GM12878 (cell line): ENCODE data around the gene BCOR. TPM values are rescaled to one million over a fixed set of nuclear protein-coding genes. Genes with fewer than 3 reads are reported as not detected.

ENCODE experiments used
- ATAC-seq: fragments of 200-7000 bp; cut with Tn5 transposase; 3 replicates; pipeline ENCODE4 v1.9.1; 2020; ENCODE audit warnings: mild to moderate bottlenecking, moderate library complexity
- BruUV-seq: library from RNA; stranded (reverse); fragments of 400-500 nt; replicated peaks from 2 replicates; lab custom pipeline; 2021; lab: Mats Ljungman, UMichigan
- CTCF ChIA-PET: fragments of 300-600 bp; sonication (Branson Sonifier 250); formaldehyde crosslinking; extraction: SDS; loops from one replicate; lab custom pipeline; 2021; ENCODE audit warnings: inconsistent platforms; lab: Yijun Ruan, JAX
- POLR2A ChIA-PET: fragments of 350-600 bp; formaldehyde crosslinking; extraction: SDS; loops from one replicate; lab custom pipeline; 2021; ENCODE audit warnings: inconsistent platforms; lab: Charles Lee
- RAD21 ChIA-PET: fragments of 300-600 bp; sonication (Branson Sonifier 250); formaldehyde crosslinking; loops from one replicate; lab custom pipeline; 2023; ENCODE audit warnings: antibody characterized with exemption; ENCODE audit not compliant: unreplicated experiment; lab: Charles Lee
- SMC1A ChIA-PET: fragments of 300-600 bp; sonication (Branson Sonifier 250); formaldehyde crosslinking; loops from one replicate; lab custom pipeline; 2023; ENCODE audit not compliant: unreplicated experiment, uncharacterized antibody; lab: Charles Lee
- DNase-seq: peaks from one replicate; pipeline ENCODE4 v3.0.0-alpha.2; 2011; ENCODE audit warnings: low read depth, low spot score
- FAIRE-seq: peaks from 3 replicates; lab custom pipeline; 2011; peaks lifted over from hg19 to GRCh38; lab: Jason Lieb, UNC
- H2AFZ ChIP-seq: 2 replicates; pipeline ENCODE4 v1.6.0; 2011; ENCODE audit warnings: low read depth, low read length, control low read depth; ENCODE audit not compliant: control insufficient read depth
- H3K27ac ChIP-seq: 2 replicates; pipeline ENCODE4 v1.5.1; 2011; ENCODE audit warnings: control low read depth; ENCODE audit not compliant: control insufficient read depth, insufficient read depth
- H3K27me3 ChIP-seq, 2 experiments: replicated peaks in 1 of 2; 2 replicates each; pipeline versions ENCODE4 v1.6.0 to v1.6.1; 2011; ENCODE audit warnings: low read length in 1 of 2; ENCODE audit not compliant: control insufficient read depth in 2 of 2, insufficient read depth in 2 of 2
- H3K36me3 ChIP-seq, 2 experiments: 2 replicates each; pipeline ENCODE4 v1.5.1; 2011; ENCODE audit warnings: low read length in 1 of 2; ENCODE audit not compliant: control insufficient read depth in 2 of 2, insufficient read depth in 2 of 2
- H3K4me1 ChIP-seq: 2 replicates; pipeline ENCODE4 v1.6.1; 2011; ENCODE audit warnings: mild to moderate bottlenecking, low read length, moderate library complexity, mixed read lengths; ENCODE audit not compliant: control insufficient read depth, insufficient read depth
- H3K4me2 ChIP-seq: 2 replicates; pipeline ENCODE4 v1.6.0; 2011; ENCODE audit warnings: control low read depth; ENCODE audit not compliant: control insufficient read depth, insufficient read depth
- H3K4me3 ChIP-seq: fragments of 200-600 bp; sonication (generic); 2 replicates; pipeline ENCODE4 v1.5.1; 2016
- H3K79me2 ChIP-seq: 2 replicates; pipeline ENCODE4 v1.6.0; 2011; ENCODE audit warnings: low read length; ENCODE audit not compliant: control insufficient read depth, insufficient read depth
- H3K9ac ChIP-seq: 2 replicates; pipeline ENCODE4 v1.8.0; 2011; ENCODE audit warnings: low read length, control low read depth, mixed read lengths; ENCODE audit not compliant: control insufficient read depth, insufficient read depth
- H3K9me3 ChIP-seq: replicated peaks from 3 replicates; pipeline ENCODE4 v1.5.1; 2011; ENCODE audit warnings: mild to moderate bottlenecking, low read length; ENCODE audit not compliant: control insufficient read depth, insufficient read depth
- H4K20me1 ChIP-seq: 2 replicates; pipeline ENCODE4 v1.6.0; 2011; ENCODE audit not compliant: control insufficient read depth, insufficient read depth
- ATF7 ChIP-seq: fragments of 450-650 bp; IDR thresholded peaks from 2 replicates; pipeline ENCODE4 v1.6.1; 2016; ENCODE audit warnings: low read depth, mild to moderate bottlenecking
- CEBPB ChIP-seq, 2 experiments: fragments of 150-350 bp in 1 of 2; IDR thresholded peaks; 2 replicates each; pipeline ENCODE4 v1.6.1; 2012 to 2014; ENCODE audit warnings: low read depth in 2 of 2, low read length in 2 of 2, borderline replicate concordance in 1 of 2, inconsistent platforms in 1 of 2
- CREB1 ChIP-seq: IDR thresholded peaks from 2 replicates; pipeline ENCODE4 v1.6.1; 2012; ENCODE audit warnings: low read depth, mild to moderate bottlenecking, inconsistent platforms
- CREM ChIP-seq: IDR thresholded peaks from 2 replicates; pipeline ENCODE4 v1.6.1; 2014; ENCODE audit warnings: antibody characterized with exemption, low read depth
- HCFC1 ChIP-seq: fragments of 150-350 bp; IDR thresholded peaks from 2 replicates; pipeline ENCODE4 v1.6.1; 2014; ENCODE audit warnings: low read length
- IKZF1 ChIP-seq: fragments of 450-650 bp; conservative IDR thresholded peaks from 2 replicates; pipeline ENCODE4 v1.6.1; 2017; ENCODE audit warnings: antibody characterized with exemption, mild to moderate bottlenecking
- MEF2A ChIP-seq: IDR thresholded peaks from 2 replicates; pipeline ENCODE4 v1.6.1; 2011; ENCODE audit warnings: low read depth, mild to moderate bottlenecking, low read length, moderate library complexity; ENCODE audit not compliant: insufficient read depth
- NFXL1 ChIP-seq: fragments of 450-650 bp; IDR thresholded peaks from 2 replicates; pipeline ENCODE4 v1.6.1; 2017; ENCODE audit warnings: antibody characterized with exemption, mild to moderate bottlenecking, borderline replicate concordance
- POLR2A ChIP-seq: IDR thresholded peaks from 2 replicates; pipeline ENCODE4 v1.6.1; 2011; ENCODE audit warnings: low read depth, mild to moderate bottlenecking, low read length
- RUNX3 ChIP-seq: IDR thresholded peaks from 2 replicates; pipeline ENCODE4 v1.6.1; 2012; ENCODE audit warnings: low read length, inconsistent platforms
- SMC3 ChIP-seq: IDR thresholded peaks from 2 replicates; pipeline ENCODE4 v1.6.1; 2011; ENCODE audit warnings: low read length, improper control_type of control experiment, borderline replicate concordance
- SPI1 ChIP-seq: IDR thresholded peaks from 2 replicates; pipeline ENCODE4 v1.6.1; 2011; ENCODE audit warnings: low read depth, mild to moderate bottlenecking, low read length, moderate library complexity, borderline replicate concordance; ENCODE audit not compliant: insufficient read depth
- SUZ12 ChIP-seq: fragments of 200-600 bp; sonication (generic); IDR thresholded peaks from one replicate; pipeline ENCODE4 v1.6.1; 2018; ENCODE audit warnings: antibody characterized with exemption, mild to moderate bottlenecking; ENCODE audit not compliant: unreplicated experiment
- TCF12 ChIP-seq: IDR thresholded peaks from 2 replicates; pipeline ENCODE4 v1.6.1; 2011; ENCODE audit warnings: low read depth, mild to moderate bottlenecking, low read length
- ZNF207 ChIP-seq: fragments of 450-650 bp; IDR thresholded peaks from 2 replicates; pipeline ENCODE4 v1.6.1; 2014; ENCODE audit warnings: antibody characterized with exemption, mild to moderate bottlenecking, borderline replicate concordance
- ZNF274 ChIP-seq: IDR thresholded peaks from one replicate; pipeline ENCODE4 v1.8.0; 2011; ENCODE audit not compliant: insufficient read length, insufficient read depth
- ZSCAN29 ChIP-seq: fragments of 450-650 bp; IDR thresholded peaks from 2 replicates; pipeline ENCODE4 v1.6.1; 2017; ENCODE audit warnings: mild to moderate bottlenecking, moderate library complexity
- WGBS: methylation state at CpG from one replicate; pipeline ENCODE4 v1.1.6; 2016; ENCODE audit warnings: low lambda C conversion rate; ENCODE audit not compliant: insufficient replicate concordance, insufficient coverage; ENCODE audit errors: missing lambda C conversion rate; 5-methylcytosine and 5-hydroxymethylcytosine counted together
- in situ Hi-C: fragments of 300-500 bp; cut with MboI; formaldehyde crosslinking; loops from 9 replicates; pipeline ENCODE4 v1.14.3; 2018; ENCODE audit warnings: mixed read lengths
- intact Hi-C: fragments of 100-400 bp; cut with micrococcal nuclease; formaldehyde crosslinking; loops from one replicate; pipeline ENCODE4 v1.14.2; 2022; ENCODE audit not compliant: unreplicated experiment
- polyA plus RNA-seq, 11 experiments: library from polyadenylated mRNA; depleted of rRNA in 4 of 11; unstranded in 6 of 11; stranded (reverse) in 5 of 11; fragments of >200 nt; fragmentation: Nextera tagmentation in 4 of 11; fragmentation: Illumina TruSeq in 1 of 11; extraction: Ambion mirVana in 4 of 11; extraction: Trizol in 1 of 11; gene quantifications; 1 replicate in 1 of 11; 2 replicates in 10 of 11; pipeline versions ENCODE4 v1.2.1 to v1.2.3, GENCODE V29; 2011 to 2016; ENCODE audit warnings: inconsistent platforms in 2 of 11, missing spikeins in 2 of 11, low read depth in 1 of 11
- total RNA-seq, 4 experiments: library from RNA; depleted of rRNA in 3 of 4; stranded (reverse); fragments of >200 nt in 3 of 4; fragmentation: Illumina TruSeq in 1 of 4; extraction: Trizol in 1 of 4; gene quantifications; 2 replicates each; pipeline versions ENCODE4 v1.2.1 to v1.2.3, GENCODE V29; 2013 to 2021
- TF ChIP-seq, protein P1 (sequence below): IDR thresholded peaks from 2 replicates; pipeline ENCODE4 v1.6.1; 2011; ENCODE audit warnings: low read depth, mild to moderate bottlenecking, low read length, moderate library complexity, borderline replicate concordance; ENCODE audit errors: extremely low read depth
- TF ChIP-seq, protein P2 (sequence below): IDR thresholded peaks from 2 replicates; pipeline ENCODE4 v1.6.1; 2012; ENCODE audit warnings: low read depth, low read length, improper control_type of control experiment

The BCOR gene
- total and polyA plus RNA-seq, 10 of the 15 experiments (the other 5 are each of a cell fraction or from before 2014, with no cell fraction given), result 5.1 to 16.4 (median 10.1) TPM

DNA sequence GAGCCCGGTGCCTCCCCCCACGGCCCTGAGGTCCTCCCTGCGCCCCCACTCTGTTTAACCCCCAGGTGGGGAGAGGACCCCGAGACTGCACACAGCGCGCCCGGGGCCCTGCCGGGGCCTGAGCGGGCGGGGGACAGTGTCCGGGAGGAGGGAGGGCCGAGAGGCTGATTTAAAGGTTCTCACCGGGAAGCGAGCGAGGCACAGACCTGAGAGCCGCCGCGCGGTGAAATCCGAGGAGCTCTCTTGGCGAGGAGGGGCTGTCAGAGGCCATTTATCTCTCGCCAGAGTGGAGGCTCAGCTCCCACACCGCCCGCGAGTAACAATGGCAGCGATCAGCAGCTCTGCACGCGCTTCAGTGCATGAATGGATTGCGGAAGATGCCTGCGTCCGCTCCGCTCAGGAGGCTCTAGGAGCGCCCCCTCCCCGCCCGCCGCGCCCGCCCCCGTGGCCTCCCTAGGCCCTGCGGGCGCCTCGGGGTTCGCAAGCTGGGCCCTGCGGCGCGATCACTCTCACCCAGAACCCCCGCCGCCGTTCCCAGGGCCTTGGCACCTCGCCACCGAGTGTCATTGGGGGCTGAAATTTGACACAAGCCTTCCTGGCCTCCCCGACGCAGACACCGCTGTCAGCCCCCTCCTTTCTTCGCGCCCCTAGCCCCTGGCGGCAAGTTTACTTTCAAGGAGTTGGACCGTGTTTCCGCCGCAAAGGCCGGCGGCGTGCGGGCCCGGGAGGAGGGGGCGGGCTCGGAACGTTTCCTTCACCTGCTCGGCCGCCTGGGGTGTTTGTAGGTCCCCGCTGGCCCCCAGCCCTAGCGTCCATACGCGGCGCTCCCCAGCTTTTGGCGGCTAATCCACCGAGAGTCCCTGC lies 48.7 kb upstream of the BCOR start:
- no peak overlapping the region for H3K9ac ChIP-seq
- FAIRE-seq, result no peak
- no peak overlapping the region for H3K27ac ChIP-seq
- H3K4me3 ChIP-seq, result no peak overlapping the region
- BruUV-seq, result no TSS peak
- peak overlapping the region; percentile 48 for H3K4me2 ChIP-seq
- ATAC-seq, result peak; percentile 27; the same call in 2 of the 3 replicates
- TF ChIP-seq, protein P1, sequence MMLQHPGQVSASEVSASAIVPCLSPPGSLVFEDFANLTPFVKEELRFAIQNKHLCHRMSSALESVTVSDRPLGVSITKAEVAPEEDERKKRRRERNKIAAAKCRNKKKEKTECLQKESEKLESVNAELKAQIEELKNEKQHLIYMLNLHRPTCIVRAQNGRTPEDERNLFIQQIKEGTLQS, result no peak
- no peak for TF ChIP-seq CREM
- no peak for TF ChIP-seq SMC3
- no peak for TF ChIP-seq POLR2A
- no peak for TF ChIP-seq ZSCAN29
- intact Hi-C loops, result no loop called here
- no peak for DNase-seq
- 39% methylated on average over 58 of the region's 77 CpGs for WGBS
- peaks cover 9% of the 10 kb centered on the region for H3K4me1 ChIP-seq
- POLR2A ChIA-PET, result no interaction called here
- H2AFZ ChIP-seq, result no peak overlapping the region
- H3K27me3 ChIP-seq, result no peaks in the 10 kb centered on the region; a peak in 1 of 4 replicates
- no peaks in the 10 kb centered on the region for H3K79me2 ChIP-seq
- H3K36me3 ChIP-seq, result no peaks in the 10 kb centered on the region
- peaks cover 3% of the 10 kb centered on the region; the same call in 1 of the 3 replicates for H3K9me3 ChIP-seq
- CTCF ChIA-PET, result no interaction called here
- RAD21 ChIA-PET, result no interaction called here
- SMC1A ChIA-PET, result no interaction called here
- in situ Hi-C loops, result no loop called here
- H4K20me1 ChIP-seq, result no peaks in the 10 kb centered on the region; the same call in 1 of the 2 replicates

DNA sequence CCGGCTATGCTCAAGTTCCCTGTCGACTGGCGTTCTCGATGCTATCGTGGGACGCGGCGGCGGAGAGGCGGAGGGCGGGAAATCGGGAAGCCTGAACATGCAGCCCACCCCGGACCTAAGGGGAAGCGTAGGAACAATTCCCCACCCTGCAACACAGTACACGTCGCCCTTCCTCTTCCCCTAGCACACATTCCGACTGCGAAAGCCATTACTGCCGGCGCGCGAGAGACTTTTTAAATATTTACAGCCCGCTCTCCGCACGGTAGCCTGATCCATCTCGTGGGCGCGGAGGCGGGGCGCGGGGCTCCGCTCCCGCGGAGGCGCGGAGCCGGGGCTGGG lies 48.1 kb upstream of the BCOR start:
- no peak overlapping the region for H2AFZ ChIP-seq
- 34% methylated on average over 37 of the region's 37 CpGs for WGBS
- CTCF ChIA-PET, result no interaction called here
- DNase-seq (no peak), ATAC-seq (no peak), FAIRE-seq (no peak)
- H3K27me3 ChIP-seq, result no peaks in the 10 kb centered on the region; a peak in 1 of 4 replicates
- H3K36me3 ChIP-seq, result no peaks in the 10 kb centered on the region
- no peak overlapping the region for H3K4me3 ChIP-seq
- no TSS peak for BruUV-seq
- intact Hi-C loops, result no loop called here
- H3K9ac ChIP-seq, result no peak overlapping the region
- peaks cover 3% of the 10 kb centered on the region; the same call in 1 of the 3 replicates for H3K9me3 ChIP-seq
- no peak overlapping the region for H3K4me2 ChIP-seq
- RAD21 ChIA-PET, result no interaction called here
- H3K27ac ChIP-seq, result no peak overlapping the region
- H4K20me1 ChIP-seq, result no peaks in the 10 kb centered on the region; the same call in 1 of the 2 replicates
- POLR2A ChIA-PET, result no interaction called here
- H3K79me2 ChIP-seq, result no peaks in the 10 kb centered on the region
- in situ Hi-C loops, result no loop called here
- peaks cover 8% of the 10 kb centered on the region for H3K4me1 ChIP-seq
- SMC1A ChIA-PET, result no interaction called here
- TF ChIP-seq IKZF1, result no peak
- no peak for TF ChIP-seq ZNF207
- TF ChIP-seq CEBPB (IDR thresholded peaks at IDR 0.05; ENCODE audit: borderline replicate concordance in 1 of 2, low read depth in 2 of 2, low read length in 2 of 2), result no peak
- TF ChIP-seq, protein P2, sequence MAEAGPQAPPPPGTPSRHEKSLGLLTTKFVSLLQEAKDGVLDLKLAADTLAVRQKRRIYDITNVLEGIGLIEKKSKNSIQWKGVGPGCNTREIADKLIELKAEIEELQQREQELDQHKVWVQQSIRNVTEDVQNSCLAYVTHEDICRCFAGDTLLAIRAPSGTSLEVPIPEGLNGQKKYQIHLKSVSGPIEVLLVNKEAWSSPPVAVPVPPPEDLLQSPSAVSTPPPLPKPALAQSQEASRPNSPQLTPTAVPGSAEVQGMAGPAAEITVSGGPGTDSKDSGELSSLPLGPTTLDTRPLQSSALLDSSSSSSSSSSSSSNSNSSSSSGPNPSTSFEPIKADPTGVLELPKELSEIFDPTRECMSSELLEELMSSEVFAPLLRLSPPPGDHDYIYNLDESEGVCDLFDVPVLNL, result no peak
- TF ChIP-seq ATF7, result no peak
- TF ChIP-seq ZNF274, result no peak
- no peak for TF ChIP-seq SUZ12
- no peak for TF ChIP-seq SPI1
- no peak for TF ChIP-seq CREB1
- TF ChIP-seq RUNX3, result no peak
- no peak for TF ChIP-seq HCFC1
- no peak for TF ChIP-seq MEF2A
- TF ChIP-seq NFXL1, result no peak
- TF ChIP-seq TCF12, result no peak
